GM19463 (cell line): ENCODE results near the gene NRIP1.

ENCODE experiments used
- ATAC-seq: cut with Tn5 transposase; IDR thresholded peaks from one replicate; pipeline ENCODE4 v1.9.1; 2021; ENCODE audit warnings: mild to moderate bottlenecking, moderate library complexity; ENCODE audit not compliant: unreplicated experiment

Gene NRIP1

DNA sequence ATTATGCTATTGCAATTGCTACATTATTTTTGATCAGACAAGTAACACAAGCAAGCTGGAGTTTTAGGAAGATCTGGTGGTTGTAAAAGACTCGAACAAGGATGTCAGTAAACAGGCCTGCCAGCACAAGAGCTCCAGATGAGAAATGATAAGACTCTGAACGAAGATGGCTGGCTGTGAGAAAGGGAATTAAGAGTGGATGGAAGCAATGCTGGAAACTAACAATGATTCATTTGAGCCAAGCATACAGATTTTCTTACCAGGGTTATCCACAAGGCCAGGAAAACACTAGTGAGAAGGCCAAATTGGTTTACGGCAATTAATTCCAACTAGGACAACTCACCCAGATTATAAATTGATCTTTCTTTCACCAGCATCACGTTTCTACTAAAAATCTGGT lies 54.2 kb downstream of the NRIP1 start:
- ATAC-seq: no peak

DNA sequence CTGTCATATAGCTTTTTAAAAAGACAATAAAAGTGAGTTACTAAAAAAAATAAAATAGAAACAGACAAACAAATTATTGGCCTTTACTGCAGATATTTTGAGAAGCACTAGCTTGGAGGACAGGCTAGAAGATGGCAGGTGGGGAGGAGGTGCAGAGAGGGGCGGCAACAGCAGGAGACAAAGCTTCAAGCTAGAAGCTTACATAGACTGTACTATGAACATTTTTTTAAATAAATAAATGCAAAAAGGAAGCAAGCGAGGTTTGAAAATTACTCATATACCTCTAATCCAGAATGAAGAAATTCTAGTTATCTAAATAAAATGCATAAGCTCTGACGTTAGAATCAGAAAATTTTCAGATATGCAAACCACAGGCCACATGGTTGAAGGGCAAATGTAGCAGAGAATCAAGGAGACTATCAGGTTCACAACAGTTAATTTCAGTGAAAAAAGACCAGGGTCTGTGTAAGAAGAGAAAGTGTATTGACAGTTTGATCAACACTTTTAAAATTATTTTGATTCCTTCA lies 54.9 kb downstream of the NRIP1 start:
- no peak for ATAC-seq

DNA sequence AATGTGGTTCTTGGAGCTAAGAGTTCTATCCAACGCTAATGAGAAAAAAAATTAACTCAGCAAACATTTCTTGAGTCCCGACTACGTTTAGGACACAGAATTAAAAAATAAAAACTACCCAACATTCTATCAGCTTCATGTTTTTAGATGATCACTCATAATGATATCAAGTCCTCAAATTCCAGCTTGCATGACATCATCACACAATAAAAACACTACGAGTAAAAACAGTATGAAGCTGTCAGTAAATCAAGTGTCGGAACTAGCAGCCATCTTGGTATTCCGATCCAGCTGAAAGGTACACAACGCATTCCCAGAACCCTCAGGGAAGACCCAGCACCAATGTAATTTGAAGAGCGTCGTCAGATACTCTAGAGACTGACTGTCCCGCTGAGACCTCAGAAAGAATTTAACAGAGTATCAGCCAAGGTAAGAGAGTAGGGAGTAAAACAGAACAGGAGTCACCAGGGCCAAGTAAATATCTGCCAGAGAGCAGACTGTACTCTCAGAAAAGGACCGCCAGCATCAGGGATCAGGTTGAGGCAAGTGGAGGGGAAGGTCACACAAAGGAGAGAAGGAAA lies 57.0 kb downstream of the NRIP1 start:
- no peak for ATAC-seq

DNA sequence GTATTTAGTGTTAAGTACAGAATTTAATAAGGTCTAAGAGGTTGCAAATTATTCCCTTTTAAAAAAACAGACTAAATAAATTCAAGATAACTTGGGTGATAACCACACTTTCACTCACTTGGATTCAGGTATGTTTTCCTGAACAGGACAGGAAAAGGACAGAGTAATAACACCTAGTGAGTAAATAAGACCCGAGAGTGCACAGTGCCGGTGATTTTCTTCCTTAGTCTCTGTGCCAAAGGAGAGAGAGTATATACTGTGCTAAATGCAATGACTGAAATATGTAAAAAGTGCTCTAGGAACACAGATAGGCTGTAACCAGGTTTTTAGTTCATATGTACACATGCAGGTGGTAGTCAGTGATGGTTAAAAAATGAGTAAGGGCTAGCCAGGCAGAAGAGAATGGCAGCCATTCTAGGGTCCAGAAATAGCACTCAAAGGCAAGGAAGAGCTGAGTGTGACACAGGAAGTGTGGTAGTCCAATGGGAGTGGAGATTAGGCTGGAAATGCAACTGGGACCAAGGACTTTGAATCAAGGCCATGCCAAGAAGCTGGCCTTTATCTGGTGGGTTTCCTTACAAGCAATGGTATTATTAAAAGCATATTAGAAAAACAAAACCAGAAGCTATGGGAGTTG lies 58.1 kb downstream of the NRIP1 start:
- no peak for ATAC-seq

DNA sequence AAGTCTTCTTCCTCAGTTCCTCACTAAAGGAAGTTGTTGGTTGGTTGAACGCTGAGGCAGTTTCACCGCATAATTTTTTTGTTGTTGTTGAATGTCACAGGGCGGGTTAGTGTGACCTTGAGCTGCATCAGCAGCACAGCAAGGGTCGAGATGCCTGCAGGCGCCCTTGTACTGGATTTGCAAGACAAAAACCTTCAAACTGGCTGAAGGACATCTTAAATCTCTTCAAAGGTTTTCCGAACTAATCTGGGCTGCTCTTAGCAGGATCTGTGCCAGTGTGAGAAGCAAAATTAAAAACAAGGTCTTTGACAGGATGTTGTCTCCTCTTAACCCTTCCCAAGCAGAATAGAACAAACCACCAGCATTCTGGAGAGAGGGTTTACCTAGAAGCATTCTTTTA lies 59.4 kb downstream of the NRIP1 start:
- no peak for ATAC-seq

DNA sequence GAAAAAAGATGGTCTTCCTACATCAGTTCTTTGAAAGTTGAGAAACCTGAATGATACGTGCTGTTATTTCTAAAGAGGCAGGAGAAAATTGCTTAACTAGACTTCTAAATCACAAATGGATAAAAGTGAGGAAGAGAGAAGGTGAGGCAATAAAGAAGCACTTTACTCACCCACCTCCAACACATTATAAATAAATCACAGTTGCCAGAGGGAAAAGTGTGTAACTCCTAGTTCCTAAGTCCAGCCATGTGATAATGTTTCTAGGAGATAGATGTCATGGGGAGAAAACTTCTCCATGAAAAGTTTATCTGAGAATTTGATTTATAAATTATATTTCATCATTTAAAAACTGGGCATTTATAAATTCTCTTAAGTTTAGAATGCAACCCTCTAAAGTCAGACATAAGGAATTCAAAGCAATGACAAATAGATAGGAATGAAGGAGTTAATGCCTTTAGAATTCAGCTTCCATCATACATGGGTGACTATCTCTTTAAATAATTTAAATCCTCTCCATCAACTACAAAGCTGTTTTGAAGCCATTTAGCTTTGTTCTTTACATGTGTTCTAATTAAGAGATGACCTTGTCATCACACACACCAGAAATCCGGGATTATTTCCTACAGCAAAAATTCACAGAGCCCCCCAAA lies 60.0 kb downstream of the NRIP1 start:
- no peak for ATAC-seq

DNA sequence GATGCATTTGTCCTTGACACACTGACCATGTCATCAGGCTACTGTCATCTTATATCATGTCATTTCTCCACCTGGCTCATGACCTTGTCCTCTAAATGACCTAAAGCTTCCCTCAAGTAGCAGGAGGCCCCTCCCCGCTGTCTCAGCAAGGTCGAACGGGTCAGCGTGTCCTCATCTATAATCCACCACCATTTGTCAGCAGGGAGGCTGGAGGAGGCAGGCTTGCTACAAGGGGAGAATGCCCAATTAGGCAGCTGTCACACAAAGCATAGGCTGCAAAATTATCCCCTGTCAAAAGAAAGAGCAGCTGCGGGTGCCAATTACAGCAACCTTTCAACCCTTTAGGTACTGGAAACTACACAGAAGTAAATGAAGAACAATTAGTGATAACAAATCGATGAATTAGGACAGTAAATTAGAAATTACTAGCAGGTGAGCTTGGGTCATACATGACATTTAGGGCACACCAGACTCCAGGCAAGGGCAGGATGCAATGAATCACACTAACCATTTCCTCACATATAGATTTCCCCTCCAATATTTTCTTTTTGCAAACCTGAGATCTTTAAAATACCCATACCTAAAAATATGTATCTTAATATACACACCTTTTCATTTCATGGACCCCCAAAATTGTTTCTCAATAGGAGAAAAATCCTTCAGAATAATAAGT lies 61.2 kb downstream of the NRIP1 start:
- no peak for ATAC-seq

DNA sequence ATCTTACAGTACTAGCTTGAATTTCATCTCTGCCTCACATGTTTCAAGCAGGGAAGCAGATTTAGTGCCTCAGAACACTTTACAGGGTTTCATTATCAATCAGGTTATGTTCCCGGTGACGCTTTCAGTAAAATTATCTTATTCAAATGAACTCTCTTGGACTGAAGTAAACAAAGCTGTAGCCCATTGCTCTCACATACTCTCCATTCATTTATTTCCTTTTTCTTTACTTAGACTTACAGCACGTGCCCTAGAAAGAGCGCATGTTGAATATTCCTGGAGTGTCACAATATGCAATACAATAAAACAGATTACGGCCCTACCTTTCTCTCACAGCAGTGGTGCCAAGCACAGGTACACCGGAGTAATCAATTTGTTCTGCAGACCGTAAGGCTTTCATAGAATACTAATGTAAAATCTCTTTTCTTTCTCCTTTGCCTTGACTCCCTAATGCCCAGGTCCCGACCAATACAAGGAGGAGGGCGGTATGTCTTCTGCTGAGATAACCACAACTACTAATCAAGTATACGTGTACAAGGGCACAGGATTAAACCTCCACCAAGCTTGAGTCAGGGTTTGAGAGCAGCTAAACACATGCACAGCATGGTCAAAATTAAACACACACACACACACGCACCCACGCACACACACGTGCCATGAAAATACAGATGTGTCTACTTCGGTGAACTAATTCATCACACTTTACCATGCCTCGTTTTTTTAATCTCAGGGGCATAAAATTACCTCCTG lies 62.8 kb downstream of the NRIP1 start:
- no peak for ATAC-seq

DNA sequence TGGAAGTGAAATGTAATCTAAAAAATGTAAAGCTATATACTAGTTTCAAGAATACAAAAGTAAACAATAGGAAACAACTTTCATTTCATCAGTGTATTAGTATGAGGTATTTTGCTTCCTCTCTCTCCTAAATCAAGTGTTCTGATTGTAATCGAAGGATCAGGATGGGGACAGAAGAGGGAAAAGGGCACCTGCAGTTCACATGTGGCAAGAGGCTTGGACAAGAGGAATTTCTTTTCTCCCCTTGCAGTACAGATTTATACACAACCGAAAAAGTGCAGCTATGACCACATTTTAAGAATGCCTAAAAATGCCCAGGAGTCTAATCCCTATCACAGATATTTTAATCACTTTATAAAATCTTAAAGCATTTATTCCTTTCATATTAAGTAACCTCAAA lies 63.7 kb downstream of the NRIP1 start:
- no peak for ATAC-seq

DNA sequence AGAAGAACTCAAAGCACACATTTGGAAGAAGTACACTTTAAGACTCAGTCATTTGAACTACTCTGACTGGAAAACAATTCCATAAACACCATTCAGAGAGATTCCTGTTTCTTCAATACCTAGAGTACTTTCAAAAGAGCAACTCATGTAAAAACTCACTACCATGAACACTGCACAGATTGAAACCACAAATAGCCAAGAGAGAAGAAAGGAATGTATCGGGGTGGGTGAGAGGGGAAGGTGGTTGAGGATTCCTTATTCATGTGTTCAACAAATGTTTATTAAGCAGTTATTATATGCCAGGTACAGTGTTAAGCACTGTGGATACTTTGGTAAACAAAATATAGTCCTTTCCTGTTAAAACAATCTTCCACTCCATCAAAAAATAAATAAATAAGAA lies 64.7 kb downstream of the NRIP1 start:
- no peak for ATAC-seq

DNA sequence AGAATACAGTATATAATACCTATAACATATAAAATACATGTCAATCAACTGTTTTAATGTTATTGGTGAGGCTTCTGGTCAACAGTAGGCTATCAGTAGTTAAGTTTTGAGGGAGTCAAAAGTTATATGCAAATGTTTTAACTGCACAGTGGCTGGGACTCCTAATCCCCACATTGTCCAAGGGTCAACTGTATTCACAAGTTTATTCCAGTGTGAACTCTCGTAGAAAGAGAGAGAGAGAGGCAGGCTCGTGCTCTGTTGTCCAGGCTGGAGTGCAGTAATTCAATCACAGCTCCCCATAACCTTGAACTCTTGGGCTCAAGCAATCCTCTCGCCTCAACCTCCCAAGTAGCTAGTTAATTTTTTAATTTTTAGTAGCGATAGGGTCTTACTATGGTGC lies 66.0 kb downstream of the NRIP1 start:
- ATAC-seq: no peak

DNA sequence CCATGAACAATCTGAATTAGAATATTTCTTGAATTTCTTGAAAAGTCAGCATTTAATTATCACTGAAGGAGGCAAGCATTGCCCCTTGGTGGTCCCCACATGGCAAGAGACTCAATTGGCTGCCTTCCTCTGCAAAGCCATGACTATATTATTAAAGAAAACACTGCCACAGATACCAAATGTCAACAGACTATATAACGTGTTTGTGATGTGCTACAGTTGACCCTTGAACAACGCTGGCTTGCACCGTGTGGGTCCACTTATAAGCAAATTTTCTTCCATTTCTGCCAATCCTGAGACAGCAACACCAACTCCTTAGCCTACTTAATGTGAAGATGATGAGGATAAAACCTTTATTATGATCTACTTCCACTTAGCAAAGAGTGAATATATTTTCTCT lies 66.5 kb downstream of the NRIP1 start:
- no peak for ATAC-seq

DNA sequence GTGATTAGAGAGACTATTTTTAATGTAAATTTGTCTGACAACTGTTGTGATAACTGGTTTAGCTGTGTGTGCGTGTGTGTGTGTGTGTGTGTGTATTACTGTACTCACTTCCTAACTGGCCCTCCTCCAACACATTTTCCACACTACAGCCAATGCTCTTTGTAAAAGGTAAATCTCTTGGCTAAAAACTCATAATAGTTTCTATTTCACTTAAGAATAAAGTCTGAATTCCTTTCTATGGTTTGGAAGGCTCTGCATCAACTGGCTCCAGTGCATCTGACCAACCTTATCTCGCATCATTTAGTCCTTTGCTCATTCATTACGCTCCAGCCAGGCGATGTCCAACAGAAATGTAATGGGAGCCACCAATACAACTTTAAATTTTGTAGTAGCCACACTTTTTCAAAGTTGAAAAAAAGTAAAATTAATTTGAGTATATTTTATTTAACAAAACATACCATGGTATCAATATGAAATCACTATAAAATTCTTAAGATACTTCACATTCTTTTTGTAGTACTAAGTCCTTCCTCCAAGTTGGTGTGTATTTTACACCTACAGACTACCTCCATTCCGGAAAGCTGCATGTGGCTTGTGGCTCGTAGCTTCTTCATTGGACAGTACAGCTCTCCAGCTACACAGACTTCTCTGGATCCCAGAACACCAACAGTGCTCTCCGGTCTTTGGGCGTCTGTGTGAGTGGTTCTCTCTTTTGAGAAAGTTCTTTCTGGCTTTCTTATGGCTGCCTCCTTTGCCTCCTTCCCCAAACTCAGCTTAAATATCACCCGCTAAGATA lies 68.9 kb downstream of the NRIP1 start:
- ATAC-seq: no peak

DNA sequence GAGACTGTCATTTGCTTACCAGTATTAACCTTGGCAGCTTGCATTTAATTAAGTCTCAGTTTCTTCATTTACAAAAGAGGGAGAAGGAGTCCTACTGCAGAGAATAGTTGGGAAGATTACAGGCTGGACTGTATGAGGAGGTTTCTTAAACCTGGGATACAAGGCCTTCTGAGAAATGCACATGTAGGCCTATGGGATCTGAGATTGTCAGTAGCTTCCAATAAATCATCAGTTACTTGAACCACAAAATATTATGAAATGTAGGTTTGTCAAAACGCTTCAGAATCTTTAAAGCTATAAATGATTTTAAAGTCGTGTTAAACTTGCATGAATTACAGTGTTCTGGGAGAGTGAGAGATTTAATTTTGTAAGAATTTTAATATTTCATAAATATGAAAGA lies 69.6 kb downstream of the NRIP1 start:
- ATAC-seq: no peak

DNA sequence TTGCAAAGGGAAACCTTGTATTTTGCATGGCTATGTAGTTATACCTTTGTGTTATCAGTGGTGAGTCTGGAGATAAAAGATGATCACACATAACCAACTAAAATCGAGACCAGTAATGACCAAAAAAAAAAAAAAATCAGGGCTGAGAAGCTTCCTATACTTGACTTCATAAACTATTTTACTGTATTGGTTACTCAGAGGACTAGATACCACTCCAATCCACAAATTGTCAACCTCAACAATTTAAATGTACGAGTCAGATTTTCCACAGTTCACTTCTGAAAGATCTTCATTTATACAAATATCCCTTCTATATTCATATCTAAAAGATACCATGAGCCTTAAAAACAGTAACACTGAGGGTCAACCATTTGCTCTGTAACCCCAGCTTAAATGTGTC lies 71.7 kb downstream of the NRIP1 start:
- ATAC-seq: no peak

DNA sequence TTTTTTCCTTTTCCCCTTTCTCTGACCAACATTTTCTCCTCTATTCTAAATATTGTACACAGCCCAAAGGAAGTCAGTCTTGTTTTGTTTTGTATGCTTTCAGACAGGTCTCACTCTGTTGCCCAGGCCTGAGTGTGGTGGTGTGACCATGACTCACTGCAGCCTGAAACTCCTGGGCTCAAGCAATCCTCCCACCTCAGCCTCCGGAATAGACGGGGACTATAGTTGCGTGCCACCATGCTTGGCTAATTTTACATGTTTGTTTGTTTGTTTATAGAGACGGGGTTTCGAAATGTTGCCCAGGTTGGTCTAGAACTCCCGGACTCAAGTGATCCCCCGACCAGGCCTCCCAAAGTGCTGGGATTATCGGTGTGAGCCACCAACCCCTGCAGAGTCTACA lies 72.8 kb downstream of the NRIP1 start:
- no peak for ATAC-seq

DNA sequence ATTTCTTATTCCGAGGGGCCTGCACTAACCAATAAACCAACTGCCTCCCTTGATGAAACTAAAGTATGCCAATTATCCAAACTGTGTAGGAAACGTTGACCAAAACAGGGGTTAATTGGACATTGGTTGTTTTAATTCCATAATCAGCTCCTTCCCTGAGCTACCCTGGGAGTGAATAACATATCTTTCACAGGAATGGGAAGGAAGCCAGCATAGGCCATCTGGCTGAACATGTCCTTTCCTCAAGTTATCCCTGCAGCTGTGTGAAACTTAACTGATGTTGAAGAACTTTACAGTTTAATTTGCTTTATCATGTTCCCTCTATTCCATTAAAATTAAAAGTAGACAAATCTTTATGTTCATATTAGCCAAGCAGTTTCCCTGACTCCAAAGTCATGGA lies 75.4 kb downstream of the NRIP1 start:
- no peak for ATAC-seq

DNA sequence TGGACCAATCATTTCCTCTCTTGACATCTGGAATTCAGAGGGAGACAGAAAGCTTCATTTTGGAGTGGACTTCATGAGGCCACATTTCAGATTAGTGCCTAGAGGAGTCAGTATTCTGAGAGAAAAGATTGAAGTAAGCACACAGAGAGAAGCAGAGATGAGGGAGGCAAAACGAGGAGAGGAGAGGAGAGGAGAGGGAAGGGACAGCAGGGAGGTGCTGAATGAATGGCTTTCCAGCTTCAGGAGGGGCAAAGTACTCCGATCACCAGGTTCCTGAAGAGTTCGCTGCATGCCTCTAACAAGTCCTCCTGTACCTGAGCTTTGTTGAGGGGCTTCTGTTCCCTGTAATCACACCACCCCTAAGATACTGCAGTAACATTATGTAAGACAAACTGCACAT lies 76.0 kb downstream of the NRIP1 start:
- ATAC-seq: no peak

DNA sequence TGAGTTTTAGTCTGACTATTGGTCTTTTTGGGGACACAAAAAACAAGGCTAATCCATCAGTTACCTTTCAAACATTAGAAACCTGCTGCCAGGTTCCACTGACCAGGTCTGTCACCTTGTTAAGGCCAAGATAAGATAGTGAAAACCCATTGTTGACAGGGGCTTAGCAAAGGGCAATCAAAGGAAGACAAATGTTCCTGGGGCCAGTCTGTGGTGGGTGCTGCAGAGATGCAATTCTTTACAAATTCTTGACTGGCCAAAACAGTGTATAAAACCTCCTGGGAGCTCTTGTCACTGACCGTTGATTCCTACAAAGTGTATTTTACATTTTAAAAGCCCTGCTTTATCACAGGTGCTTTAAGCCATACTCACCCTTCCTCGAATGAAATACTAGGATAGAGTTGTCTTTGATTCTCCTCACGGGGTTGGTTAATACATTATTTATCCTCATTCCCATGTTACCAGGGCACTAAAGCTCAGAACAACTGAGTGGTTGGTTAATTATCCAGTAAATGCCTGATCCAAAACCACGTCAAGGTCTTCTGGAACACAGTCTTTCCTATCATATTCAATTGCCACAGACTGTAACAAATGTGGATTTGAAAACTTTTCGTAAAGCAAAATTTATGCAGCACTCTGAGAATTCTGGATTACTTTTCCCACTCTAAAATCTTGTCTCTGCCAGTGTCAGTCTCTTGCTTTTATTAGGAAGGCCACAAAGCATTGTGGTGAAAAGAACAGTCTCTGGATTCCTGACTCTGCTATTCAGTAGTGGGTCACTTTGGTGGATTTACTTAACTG lies 77.2 kb downstream of the NRIP1 start:
- ATAC-seq: no peak

DNA sequence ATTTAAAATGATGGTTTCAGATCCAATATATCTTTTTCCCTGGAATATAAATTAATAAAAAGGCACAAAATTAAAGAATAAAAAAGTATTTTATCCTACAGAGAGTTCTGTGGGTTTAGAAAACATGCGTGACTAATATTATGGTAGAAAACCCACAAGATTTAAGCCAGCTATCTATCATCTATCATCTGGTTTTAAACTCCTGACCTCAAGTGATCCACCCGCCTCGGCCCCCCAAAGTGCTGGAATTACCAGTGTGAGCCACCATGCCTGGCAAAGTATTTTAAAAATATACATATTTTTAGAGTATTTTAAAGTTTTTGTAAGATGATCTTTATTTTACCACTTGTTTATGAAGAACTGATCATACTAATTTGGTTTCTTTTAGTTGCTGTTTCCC lies 79.5 kb downstream of the NRIP1 start:
- ATAC-seq: no peak
